ENCODE data around the gene ITPRID1.

ITPRID1 gene

DNA sequence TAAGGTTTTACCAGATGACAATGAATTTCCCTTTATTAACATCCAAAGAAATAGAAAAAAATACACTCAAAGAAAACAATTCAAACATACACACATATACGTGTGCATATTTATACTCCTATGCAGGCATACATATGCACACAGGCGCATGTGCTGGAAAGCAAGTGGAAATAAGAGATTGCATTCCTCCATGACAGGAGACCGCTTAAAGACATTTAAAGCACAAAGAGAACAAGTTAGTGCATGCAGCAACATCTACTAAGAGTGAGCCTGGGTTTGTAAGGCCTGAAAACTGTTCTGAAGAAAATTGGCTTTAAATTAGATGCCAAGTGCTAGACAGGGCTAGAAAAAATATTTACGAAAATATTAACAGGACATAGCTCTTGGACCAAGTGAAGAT lies 133.1 kb downstream of the ITPRID1 start:
- ATAC-seq (no peak), DNase-seq (no peak)
- H3K27me3 Mint-ChIP-seq, result no peaks in the 10 kb centered on the region
- no peaks in the 10 kb centered on the region for H3K9me3 Mint-ChIP-seq
- no peak overlapping the region for H3K27ac Mint-ChIP-seq
- H3K4me1 Mint-ChIP-seq, result no peaks in the 10 kb centered on the region
- H3K4me3 Mint-ChIP-seq, result no peak overlapping the region

GRCh38 chr7:31647511-31647910 lies 133.6 kb downstream of the ITPRID1 start:
- no peaks in the 10 kb centered on the region for H3K27me3 Mint-ChIP-seq
- H3K4me3 Mint-ChIP-seq, result no peak overlapping the region
- DNase-seq, result no peak
- no peak overlapping the region for H3K27ac Mint-ChIP-seq
- ATAC-seq, result no peak
- H3K4me1 Mint-ChIP-seq, result no peaks in the 10 kb centered on the region
- H3K9me3 Mint-ChIP-seq, result no peaks in the 10 kb centered on the region

GRCh38 chr7:31648288-31648687 lies 134.4 kb downstream of the ITPRID1 start:
- no peak overlapping the region for H3K27ac Mint-ChIP-seq
- no peak for DNase-seq
- H3K27me3 Mint-ChIP-seq, result no peaks in the 10 kb centered on the region
- no peaks in the 10 kb centered on the region for H3K4me1 Mint-ChIP-seq
- ATAC-seq, result no peak
- no peak overlapping the region for H3K4me3 Mint-ChIP-seq
- H3K9me3 Mint-ChIP-seq, result no peaks in the 10 kb centered on the region

DNA sequence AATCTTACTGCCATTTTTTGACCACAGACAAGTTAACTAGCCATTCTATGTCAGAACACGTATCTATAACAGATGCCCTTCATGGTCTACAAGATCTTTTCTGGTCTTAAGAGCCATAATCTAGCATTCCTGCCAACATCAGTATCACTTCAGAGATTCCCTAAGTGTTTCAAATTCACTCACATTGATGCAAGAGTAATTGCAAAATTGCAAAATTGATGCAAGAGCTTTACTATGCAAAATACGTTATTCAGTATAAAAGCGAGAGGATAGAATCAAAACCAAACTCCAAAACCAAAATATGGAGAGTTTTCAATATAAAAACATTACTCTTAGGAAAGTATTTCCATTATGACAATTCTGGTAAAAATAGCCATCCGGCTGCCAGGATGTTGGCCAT lies 135.0 kb downstream of the ITPRID1 start:
- H3K27ac Mint-ChIP-seq, result no peak overlapping the region
- no peaks in the 10 kb centered on the region for H3K27me3 Mint-ChIP-seq
- H3K9me3 Mint-ChIP-seq, result no peaks in the 10 kb centered on the region
- ATAC-seq (no peak), DNase-seq (no peak)
- H3K4me3 Mint-ChIP-seq, result no peak overlapping the region
- H3K4me1 Mint-ChIP-seq, result no peaks in the 10 kb centered on the region

- no peaks in the 10 kb centered on the region for H3K4me1 Mint-ChIP-seq
- no peak for DNase-seq
- no peak for ATAC-seq
- no peak overlapping the region for H3K27ac Mint-ChIP-seq
- peaks cover 0 to 5% of the 10 kb centered on the region in 2 donors for H3K9me3 Mint-ChIP-seq
- no peaks in the 10 kb centered on the region for H3K27me3 Mint-ChIP-seq
- no peak overlapping the region for H3K4me3 Mint-ChIP-seq
Measured at GRCh38 chr7:31651234-31652062, 137.6 kb downstream of the ITPRID1 start.

DNA sequence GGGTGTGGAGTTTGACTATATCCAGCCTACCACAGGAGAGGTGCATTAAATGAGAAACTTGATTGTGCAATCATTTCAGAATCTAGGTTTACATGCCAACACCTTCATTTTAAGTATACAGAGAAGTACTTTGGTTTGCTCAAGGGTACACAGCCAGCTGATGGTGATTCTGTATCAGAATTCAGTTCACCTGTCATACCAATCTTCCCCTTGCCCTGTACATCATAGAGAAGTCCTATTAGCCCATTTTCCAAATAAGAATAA lies 138.1 kb downstream of the ITPRID1 start:
- peaks cover 0 to 5% of the 10 kb centered on the region in 2 donors for H3K9me3 Mint-ChIP-seq

DNA sequence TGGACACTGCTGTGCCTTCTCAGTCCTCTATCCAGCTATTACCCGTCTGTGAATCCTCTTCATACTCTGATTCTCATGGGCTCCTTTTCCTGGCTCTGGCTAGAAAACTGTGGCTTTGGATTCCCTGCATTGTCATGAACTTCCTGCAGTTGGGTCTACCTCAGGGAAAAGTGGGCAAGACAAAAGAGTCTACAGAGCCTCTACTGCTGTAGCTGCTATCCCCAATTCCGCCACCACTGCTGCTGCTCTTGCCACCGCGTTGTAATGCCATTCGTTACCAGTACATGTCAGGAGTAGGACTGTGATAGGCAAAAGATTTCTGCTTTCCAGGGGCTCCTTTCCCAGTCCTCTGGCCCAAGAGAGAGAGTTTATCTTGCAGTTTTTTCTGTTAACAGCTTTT lies 149.2 kb downstream of the ITPRID1 start:
- no peaks in the 10 kb centered on the region for H3K27me3 Mint-ChIP-seq
- no peak overlapping the region for H3K4me3 Mint-ChIP-seq
- DNase-seq, result no peak
- no peak overlapping the region for H3K27ac Mint-ChIP-seq
- no peaks in the 10 kb centered on the region for H3K4me1 Mint-ChIP-seq
- no peaks in the 10 kb centered on the region for H3K9me3 Mint-ChIP-seq
- ATAC-seq, result no peak

More for the DNA sequence above, 138.1 kb downstream of the ITPRID1 start:
- Mint-ChIP-seq H3K4me3 (no peak overlapping the region), H3K27ac (no peak overlapping the region), H3K4me1 (no peaks in the 10 kb centered on the region), H3K27me3 (no peaks in the 10 kb centered on the region)
- DNase-seq, result no peak
- ATAC-seq, result no peak

DNA sequence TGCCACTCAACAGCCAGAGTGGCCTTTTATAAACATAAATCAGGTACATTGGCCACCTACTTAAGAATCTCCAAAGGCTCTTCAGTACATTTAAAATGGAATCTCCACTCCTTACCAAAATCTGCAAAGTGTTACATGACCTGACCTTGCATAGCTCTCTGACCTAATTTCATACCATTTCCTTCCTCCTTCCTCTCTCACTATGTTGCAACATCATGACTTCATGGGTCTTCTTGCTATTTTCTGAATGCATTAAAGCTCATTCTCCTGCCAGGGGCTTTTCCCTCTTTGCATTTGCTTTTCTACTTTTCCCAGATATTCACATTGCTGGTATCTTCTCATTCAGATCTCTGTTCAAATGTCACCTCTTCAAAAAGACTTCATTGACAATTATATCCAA lies 151.0 kb downstream of the ITPRID1 start:
- no peak overlapping the region for H3K27ac Mint-ChIP-seq
- ATAC-seq (no peak), DNase-seq (no peak)
- H3K9me3 Mint-ChIP-seq, result no peaks in the 10 kb centered on the region
- H3K27me3 Mint-ChIP-seq, result no peaks in the 10 kb centered on the region
- no peaks in the 10 kb centered on the region for H3K4me1 Mint-ChIP-seq
- no peak overlapping the region for H3K4me3 Mint-ChIP-seq

GRCh38 chr7:31665546-31665945 lies 151.7 kb downstream of the ITPRID1 start:
- H3K4me3 Mint-ChIP-seq, result no peak overlapping the region
- H3K27me3 Mint-ChIP-seq, result no peaks in the 10 kb centered on the region
- no peak overlapping the region for H3K27ac Mint-ChIP-seq
- no peak for ATAC-seq
- DNase-seq, result no peak
- H3K4me1 Mint-ChIP-seq, result no peaks in the 10 kb centered on the region
- H3K9me3 Mint-ChIP-seq, result no peaks in the 10 kb centered on the region

DNA sequence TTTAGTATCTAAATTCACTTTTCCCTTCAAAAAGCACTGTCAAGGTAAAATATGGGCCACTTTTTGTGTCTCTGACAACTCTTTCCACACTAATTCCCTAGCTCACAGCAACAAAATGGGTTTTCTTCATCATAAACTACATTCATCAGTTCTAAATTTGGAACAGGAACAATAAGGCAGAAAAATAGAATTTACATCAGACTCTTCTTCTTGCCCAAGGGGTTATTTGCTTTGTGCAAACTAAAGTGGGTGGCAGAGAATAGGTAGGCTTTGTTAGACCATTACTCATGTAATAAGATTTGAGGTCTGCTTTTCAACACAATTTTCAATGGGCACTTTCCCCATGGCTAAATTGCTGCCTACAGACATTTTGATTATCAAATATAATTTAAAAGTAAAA lies 155.6 kb downstream of the ITPRID1 start:
- H3K9me3 Mint-ChIP-seq, result no peaks in the 10 kb centered on the region
- ATAC-seq (no peak), DNase-seq (no peak)
- no peak overlapping the region for H3K27ac Mint-ChIP-seq
- H3K4me1 Mint-ChIP-seq, result no peaks in the 10 kb centered on the region
- no peak overlapping the region for H3K4me3 Mint-ChIP-seq
- H3K27me3 Mint-ChIP-seq, result no peaks in the 10 kb centered on the region

GRCh38 chr7:31679574-31680305 lies 165.8 kb downstream of the ITPRID1 start:
- no peak for DNase-seq
- H3K27ac Mint-ChIP-seq, result no peak overlapping the region
- no peaks in the 10 kb centered on the region for H3K4me1 Mint-ChIP-seq
- H3K4me3 Mint-ChIP-seq, result no peak overlapping the region
- H3K9me3 Mint-ChIP-seq, result peaks cover 0 to 7% of the 10 kb centered on the region in 2 donors
- no peak for ATAC-seq
- H3K27me3 Mint-ChIP-seq, result no peaks in the 10 kb centered on the region

- H3K27ac Mint-ChIP-seq, result no peak overlapping the region
- H3K27me3 Mint-ChIP-seq, result no peaks in the 10 kb centered on the region
- ATAC-seq (no peak), DNase-seq (no peak)
- H3K4me3 Mint-ChIP-seq, result no peak overlapping the region
- H3K4me1 Mint-ChIP-seq, result no peaks in the 10 kb centered on the region
- H3K9me3 Mint-ChIP-seq, result peaks cover 0 to 3% of the 10 kb centered on the region in 2 donors
Measured at GRCh38 chr7:31683445-31684225, 169.7 kb downstream of the ITPRID1 start.

DNA sequence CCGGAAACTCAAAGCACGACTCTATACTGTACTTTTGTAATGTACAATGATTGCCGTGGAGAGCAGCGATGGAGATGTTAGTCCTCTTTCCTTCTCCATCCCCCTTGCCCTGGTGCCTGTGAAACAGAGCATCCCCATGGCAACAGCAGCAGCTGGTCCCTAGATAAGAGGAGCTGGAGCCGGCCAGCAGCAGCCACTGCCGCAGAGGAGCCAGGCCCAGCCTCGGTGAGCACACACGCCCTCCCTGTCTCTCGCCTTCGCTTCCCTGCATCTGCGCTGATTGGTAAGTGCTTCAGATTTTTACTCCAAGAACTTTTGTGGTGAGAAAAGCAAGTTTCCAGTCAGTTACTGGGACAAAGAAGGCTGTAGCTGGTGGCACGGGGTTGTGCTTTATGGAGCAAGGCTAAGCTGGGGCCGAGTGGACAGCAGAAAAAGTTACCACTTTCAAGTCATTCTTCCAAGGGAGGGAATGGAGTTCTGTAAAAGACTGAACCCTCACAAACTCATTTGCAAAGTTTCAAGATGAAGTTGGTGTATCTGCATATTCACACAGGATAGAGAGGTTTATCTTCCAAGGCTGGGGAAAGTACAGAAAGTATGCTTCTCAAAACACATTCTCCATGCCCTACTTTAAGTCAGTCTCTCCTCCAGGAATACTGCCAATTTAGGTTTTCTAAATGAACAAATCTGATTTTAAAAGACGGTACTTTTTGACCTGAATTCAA lies 173.3 kb downstream of the ITPRID1 start, which contains the start of gene PPP1R17:
TSS of gene PPP1R17 (plus strand) at position 192 of the 725 bp plus-strand sequence. CDS start 5,227 bp downstream, outside the sequence.
- no peak within 1 kb of the TSS for H3K4me3 Mint-ChIP-seq
- H3K27ac Mint-ChIP-seq, result no peak within 1 kb of the TSS

DNA sequence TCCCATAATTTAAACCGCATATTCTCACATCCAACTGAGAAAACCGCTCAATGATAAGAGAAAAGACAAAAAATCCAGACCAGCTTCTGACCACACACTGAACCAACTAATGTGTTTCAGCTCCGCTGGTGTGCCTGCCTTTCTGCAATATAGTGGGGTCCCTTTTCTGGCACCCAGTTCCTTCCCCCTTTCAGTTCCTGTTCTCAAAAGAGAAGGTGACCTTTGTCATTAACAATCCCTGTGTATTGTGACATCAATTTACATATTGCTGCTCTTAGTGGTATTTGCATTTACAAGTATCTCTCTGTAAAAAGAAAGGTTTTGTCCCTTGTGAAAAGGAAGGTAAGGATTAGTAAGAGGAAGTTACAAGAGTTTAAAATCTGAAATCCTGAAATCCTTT lies 174.5 kb downstream of the ITPRID1 start:
- no peak for ATAC-seq
- H3K4me1 Mint-ChIP-seq, result no peaks in the 10 kb centered on the region
- H3K27ac Mint-ChIP-seq, result no peak overlapping the region
- H3K4me3 Mint-ChIP-seq, result no peak overlapping the region
- DNase-seq, result no peak
- H3K27me3 Mint-ChIP-seq, result no peaks in the 10 kb centered on the region
- H3K9me3 Mint-ChIP-seq, result no peaks in the 10 kb centered on the region

More for the DNA sequence above, 173.3 kb downstream of the ITPRID1 start, which contains the start of gene PPP1R17:
- H3K27me3 Mint-ChIP-seq, result no peaks in the 10 kb centered on the region
- ATAC-seq (no peak), DNase-seq (no peak)
- no peaks in the 10 kb centered on the region for H3K9me3 Mint-ChIP-seq
- H3K4me1 Mint-ChIP-seq, result no peaks in the 10 kb centered on the region

- Mint-ChIP-seq H3K4me1 (no peaks in the 10 kb centered on the region), H3K27ac (no peak overlapping the region), H3K4me3 (no peak overlapping the region), H3K9me3 (no peaks in the 10 kb centered on the region), H3K27me3 (no peaks in the 10 kb centered on the region)
- ATAC-seq, result no peak
- no peak for DNase-seq
Measured at GRCh38 chr7:31688996-31689395, 175.1 kb downstream of the ITPRID1 start.
